ENCODE results near the gene RNPS1.
"Not testable (repeated sequence)": the region's sequence is repeated elsewhere in the genome, so short reads cannot be mapped to it uniquely, and the experiment has no call there.

The RNPS1 gene

DNA sequence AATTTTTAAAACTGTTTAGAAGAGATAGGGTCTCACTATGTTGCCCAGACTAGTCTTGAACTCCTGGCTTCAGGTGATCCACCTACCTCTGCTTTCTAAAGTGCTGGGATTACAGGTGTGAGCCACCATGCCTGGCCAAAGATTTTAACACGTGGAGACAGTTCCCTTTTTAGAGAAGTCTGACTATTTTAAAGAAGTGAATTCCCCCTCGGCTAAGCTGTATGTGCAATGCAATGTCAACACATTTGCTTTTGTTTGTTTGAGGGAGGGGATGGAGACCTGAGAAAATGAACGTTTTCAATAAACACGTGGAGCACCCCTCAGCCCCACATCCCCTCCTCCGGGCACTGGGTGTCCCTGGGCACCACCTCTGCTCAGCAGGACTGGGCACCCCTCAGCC lies 14.3 kb upstream of the RNPS1 start:
- DNase-seq: no peak

DNA sequence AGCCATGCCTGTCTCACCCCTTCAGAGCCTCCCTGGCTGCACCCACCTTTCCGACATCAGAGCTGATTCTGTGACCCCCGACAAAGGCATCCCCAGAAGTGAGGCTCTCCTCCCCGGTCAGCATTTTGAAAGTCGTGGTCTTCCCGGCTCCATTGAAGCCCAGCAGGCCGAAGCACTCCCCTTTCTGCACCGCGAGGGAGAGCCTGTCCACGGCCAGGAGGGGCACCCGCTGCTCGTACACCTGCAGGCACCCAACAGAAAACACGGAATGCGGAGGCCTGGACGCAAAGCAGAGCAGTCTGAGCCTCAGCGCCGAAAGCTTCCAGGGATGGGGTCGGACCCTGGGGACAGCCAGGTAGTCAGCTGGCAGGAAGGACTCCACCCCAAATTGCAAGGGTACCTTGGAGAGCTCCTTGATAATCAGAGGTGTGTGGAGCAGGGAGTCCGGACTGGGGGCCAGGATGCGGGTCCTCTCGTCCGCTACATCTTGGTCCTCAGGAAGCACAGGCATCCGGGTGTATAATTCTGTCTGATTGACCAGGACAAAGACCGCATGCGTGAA lies 13.1 kb upstream of the RNPS1 start:
- no peak for DNase-seq

DNA sequence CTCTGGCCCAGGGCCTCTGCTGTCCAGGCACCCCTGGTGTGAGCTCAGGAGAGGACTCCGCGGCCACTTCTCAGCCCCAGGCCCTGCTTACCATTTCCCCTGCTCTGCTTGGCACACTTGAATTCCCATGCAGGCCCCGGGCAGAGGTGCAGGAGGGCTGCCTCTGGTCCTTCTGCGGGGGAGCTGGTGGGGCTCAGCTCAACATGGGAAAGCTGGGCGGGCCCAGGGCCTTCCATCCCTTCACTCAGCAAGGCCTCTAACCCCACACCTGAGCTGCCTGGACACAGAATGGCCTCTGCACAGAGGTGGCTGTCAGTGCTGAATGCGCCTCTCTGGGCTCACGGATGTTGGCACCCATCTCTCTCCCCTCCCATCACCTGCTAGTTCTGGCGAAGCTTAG lies 12.5 kb upstream of the RNPS1 start:
- DNase-seq: no peak

DNA sequence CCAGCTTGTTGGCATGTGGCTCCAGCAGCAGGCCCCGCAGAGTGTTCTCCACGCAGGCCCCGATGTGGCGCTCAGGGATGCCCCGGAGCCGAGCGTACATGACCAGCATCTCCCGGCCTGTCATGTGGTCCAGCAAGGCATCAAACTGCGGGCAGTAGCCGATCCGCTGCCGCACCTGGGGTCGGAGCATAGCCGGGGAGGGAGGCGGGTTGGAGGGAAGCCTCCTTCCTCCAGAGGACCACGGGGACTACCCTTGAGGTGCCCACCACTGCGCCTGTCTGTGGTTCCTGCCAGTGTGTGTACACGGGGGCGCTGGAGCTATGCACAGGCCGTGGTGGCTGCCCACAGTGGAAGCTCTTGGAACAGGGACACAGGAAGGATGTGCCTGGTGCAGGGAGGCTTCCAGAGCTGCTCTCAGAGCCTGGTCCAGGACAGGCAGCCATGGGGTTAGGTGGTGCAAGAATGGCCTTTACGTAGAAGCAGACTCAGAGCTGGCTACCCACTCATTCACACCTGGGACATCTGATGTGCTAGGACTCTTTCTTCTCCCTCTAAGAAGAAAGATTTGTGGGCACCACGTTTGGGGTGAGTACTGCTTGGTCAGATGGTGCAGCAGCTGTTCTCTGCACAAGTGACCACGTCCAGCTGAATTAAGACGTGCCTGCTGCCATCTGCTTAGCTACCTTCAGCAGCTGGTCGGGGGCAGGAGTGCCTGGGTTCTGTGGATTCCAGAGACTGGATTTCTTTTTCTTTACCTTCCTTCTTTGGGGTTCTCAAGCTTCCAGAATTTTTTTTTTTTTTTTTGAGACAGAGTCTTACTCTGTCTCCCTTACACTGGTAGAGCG lies 11.3 kb upstream of the RNPS1 start:
- no peak for DNase-seq

DNA sequence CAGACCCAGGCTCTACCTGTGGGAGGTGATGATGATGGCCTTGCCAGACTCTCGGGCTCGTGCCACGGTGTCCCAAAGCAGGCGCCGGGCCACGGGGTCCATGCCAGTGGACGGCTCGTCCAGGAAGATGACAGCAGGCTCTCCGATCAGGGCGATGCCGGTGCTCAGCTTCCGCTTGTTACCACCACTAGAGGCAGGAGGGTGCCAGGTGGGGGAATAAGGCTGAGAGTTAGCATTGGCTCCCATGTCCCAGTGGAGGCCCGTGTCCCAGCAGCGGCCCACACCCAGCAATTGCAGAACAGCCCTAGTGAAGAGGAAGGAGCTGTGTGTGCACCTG lies 10.3 kb upstream of the RNPS1 start:
- DNase-seq: no peak

DNA sequence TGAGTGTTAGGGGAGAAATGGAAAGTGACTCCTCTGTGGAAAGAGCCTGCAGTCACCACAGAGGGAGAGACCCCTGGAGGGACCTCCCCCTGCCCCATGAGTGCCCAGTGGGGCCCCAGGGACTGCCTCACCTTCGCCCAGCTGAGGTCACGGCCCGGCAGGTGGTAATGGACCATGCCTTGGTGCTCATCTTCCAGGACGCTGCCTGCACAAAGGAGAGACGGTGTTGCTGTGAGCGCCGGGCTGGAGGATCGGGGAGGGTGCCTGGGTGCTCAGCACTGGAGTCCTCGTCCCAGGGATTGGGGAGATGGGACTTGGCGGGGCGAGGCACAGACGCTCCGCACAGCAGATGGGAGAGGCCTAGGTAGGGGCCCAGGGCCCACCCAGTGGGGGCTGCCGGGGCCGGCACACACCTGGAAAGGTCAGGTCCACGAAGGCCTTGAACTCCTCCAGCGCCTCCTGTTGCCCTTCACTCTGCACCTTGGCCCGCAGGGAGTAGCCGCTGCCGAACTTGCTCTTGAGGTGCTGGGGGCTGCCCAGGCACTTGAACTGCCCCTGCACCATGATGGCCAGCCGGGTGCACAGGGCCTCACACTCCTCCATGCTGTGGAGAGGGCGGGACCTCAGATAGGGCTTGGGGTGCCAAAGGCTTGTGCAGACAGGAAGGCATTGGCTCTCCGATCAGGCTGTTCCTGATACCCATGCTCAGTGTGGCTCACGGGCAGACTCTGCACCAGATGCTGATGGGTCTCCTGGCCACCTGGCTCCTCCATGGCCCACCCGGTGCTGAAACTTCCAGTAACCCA lies 9.7 kb upstream of the RNPS1 start:
- no peak for DNase-seq

DNA sequence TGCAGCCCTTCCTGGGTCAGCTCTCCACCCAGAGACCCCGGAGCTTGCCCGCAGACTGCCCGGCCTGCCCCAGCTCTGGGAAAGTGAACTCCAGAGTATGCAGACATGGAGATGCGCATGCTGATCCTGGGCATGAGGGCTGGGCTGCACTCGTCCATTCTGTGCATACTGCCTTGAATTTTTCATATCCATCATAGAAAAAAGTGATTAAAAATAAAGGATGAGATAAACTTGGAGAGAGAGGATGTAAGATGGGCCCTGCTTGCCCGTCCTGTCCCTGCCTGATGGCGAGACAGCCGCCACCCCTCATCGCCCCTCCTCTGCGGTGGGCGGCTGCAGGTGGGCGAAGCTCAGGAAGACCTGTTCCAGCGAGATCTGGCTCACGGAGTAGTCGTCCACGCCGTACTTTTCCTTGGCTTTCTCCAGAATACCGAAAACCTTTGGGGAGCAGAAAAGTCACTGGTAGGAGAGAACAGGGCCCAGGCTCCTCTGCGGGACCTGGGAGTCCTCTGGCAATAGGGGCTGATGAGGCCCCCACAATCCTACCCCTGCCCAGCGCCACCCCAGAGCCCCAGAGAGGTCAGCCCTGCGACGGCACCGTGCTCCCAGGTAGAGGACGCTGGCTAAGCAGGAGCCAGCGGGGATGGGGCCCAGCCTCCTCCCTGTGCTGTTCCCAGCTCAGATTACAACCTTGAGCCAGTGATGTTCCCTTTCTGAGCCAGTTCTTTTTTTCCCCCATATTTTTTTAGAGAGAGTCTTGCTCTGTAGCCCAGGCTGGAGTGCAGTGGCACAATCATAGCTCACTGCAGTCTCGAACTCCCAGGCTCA lies 8.7 kb upstream of the RNPS1 start:
- DNase-seq: no peak

DNA sequence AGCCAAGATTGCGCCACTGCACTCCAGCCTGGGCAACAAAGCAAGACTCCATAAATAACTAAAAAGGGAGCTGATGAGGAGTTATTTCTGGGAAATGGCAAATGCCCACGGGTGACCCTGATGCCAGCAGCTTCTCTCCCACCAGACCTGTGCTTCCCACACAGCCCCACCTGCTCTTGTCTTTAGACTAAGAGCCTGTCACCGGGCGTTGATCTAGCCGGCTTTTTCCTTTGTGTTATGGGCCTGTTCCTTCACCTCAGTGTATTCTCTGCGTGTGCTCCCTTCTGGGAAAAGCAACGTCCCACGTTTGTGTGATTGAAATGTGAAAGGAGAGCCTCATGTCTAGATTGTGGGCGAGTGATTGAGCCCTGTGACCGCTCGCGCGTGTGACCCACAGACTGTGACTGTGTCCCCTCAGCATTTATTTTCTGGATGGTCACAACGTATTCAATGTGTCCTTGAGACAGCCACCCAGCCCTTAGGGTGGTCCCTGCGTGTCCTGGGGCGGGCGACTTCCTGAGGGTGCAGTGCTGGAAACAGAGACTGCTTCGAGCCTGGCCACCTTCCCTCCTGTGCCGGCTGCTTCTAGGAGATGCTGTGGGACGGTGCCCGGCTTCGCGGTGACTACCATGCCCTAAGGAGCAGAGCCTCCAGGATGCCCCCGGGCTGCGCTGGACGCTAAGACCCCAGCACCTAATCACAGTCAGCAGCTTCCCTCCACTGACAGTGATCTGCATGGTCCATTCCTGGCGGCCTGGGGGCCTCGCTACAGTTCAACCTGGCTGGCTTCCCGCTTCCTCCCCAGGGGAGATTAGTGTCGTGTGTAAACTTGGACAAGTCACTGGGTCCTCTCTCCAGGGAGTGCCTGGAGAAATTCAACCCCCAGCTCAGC lies 7.8 kb upstream of the RNPS1 start:
- DNase-seq: no peak

DNA sequence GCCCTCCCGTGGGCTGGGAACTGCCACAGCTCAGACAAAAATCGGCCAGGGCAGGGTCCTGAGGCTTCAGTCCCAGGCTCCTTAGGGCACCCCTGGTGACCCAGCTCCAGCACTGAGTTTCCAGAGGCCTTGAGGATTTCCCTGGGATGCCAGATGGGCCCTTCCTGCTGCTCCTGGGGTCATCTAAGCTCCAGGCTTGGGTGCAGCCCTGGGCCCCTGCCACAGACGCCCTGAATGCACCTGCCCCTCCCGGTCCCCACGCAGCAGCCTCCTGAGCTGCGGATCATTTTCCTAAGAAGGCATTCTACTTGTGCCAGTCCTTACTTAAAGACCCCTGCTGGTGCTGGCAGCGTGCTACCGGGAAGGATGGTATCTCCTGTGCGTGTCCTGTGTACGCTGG lies 6.0 kb upstream of the RNPS1 start:
- DNase-seq: no peak

DNA sequence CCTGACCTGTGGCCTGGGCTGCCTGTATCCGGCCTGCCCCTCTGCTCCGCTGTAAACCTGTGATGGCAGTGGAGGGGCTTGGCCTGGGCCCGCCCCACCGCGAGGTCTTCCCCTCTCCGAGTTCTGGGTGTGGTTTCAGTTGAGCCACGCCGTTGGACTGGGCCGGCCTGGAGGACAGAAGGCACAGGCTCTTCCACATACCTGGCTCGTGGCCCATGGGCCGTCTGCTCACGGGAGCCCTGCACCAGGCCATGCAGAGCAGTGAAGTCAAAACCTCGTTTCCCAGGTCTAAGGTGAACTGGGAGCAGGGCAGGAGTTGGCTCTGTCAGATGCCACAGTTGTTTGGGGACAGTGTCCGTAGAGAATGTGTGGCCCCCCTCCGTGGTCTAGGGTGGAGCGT lies 5.6 kb upstream of the RNPS1 start:
- no peak for DNase-seq

DNA sequence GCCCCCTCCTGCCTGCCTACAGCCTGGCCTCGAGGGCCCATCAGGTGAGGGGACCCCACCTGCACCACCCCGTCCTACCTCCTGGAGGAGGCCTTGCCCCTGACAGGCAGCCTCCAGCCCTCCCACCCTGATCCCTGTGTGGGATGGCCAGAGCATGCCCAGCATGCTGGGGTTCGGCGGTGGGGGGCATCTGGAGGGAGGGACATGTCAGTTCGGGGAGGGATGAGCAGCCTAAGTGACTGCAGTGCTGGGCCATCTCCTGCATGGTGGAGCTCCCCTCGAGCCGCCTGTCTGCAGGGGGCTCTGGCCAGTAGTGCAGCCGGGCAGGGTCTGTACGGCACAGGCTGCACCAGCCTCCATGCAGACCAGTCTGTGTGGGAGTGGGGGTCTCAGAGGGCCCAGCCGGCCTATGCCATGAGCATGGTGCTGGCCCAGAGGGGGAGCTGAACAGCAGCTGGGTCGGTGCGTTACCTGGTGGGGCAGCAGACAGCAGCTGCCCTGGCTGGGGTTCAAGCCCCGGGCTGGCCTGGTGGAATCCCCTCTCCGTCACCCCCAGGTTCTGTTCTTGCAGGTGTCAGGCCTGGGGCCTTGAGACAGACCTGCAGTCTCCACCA lies 4.0 kb upstream of the RNPS1 start:
- DNase-seq: no peak

DNA sequence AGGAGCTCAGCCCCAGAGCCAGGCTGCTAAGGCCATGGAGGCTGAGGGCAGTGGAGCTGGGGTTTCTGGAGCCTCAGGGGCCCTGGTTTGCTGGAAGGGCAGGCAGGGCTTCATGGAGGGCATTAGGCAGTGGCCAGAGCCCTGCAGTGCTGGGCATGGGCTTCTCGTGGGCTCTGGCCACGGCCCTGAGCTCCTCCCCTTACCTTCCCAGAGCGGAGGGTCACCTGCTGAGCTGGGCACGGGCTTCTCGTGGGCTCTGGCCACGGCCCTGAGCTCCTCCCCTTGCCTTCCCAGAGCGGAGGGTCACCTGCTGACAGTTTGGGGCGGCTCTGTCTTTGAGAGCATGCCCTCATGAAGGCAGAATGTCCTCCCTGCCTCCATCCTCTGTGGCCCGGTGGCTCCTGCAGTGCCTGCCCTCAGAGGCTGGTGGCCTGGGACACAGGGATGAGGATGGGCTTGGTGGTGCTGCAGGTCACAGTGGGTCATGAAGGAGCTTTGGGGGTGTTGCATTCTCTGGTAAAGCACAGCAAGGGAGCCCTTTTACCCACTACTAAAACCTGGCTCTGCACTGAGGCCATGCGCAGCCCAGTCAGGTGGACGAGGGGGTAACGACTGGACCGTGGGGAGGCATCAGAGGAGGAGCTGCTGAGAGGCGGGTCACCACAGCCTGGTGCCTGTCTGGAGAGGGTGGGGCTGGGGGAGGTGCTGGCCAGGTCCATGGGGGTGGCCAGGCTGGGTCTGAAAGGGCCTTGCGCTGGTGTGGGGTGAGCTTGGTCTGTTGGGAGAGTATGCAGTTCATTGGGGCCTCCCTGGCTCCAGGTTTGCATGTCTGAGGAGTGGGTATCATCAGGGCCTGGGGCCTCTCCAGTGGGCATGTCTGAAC lies 2.9 kb upstream of the RNPS1 start:
- DNase-seq: no peak

DNA sequence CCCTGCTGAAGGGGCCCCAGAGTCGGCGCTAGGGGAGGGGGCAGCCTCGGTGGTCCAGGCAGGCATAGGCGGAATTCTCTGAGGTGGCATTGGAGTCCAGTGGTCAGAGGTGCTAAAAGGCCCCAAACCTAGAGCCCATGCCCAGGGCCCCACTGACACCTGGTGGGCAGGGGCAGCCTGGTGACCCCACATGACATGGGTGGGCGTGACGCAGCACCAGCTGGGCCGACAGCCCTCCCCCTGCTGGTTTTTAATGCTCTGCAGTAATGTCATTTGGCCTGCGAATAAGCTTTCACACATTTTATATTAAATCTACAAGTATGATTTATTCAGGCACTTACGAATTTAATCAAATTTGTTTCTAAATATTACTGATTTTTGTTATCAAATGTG lies 2.1 kb upstream of the RNPS1 start:
- DNase-seq: no peak

DNA sequence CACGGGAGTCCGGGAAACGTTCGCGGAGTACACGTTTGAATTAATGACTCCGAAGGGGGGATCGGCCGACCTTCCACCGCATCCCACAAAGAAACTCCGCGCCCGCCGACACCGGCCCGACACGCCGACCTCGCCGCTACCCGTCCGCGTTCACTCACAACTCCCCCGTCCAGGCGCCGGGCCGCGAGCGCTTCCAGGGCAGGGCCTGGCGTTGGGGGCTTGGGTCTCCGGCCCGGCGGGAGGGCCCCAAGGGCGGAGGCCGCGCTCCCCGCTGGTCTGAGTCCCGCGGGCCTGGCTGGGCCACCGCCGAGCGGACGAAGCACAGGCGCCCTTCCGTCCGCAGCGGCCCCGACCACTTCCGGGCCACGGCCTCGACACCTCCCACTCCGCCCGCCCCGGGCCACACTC lies 417 bp downstream of the RNPS1 start:
- DNase-seq: not testable (repeated sequence)

DNA sequence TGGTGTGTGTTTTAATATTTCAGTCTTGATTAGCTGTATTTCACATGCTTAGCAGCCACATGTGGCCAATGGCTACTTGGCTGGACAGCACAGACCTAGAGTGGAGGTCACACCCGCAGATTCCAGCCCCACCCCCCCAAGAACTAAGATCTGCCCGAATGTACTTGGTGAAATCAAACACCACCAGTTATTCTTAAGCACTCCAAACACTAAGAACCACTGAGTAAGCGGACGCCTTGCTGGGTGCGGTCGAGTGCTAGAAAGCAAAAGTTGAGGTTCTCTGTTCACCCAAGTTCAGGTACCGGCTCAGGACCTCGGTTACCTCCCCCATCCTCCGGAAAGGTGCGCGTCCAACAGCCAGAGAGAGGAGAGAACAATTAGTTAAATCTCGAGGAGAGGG lies 1.0 kb downstream of the RNPS1 start:
- peak; percentile 25 for DNase-seq

DNA sequence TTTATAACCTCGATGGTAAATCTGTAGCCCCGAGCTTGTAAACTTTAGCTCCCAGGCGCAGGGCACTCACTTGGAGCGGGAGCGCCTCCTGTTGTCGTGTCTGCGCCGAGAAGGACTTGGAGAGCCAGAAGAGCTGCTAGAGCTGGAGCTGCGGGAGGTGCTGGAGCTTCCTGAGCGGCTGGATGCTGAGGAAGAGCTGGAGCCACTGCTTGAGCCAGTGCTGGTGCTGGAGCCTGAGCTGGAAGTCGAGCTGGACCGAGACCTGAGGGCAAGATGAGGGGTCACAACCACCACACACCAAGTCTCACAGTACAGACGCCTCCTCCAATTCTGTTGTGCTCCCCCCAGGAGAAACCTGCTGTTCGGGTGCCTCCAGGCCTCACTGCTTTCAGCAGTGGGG lies 4.9 kb downstream of the RNPS1 start:
- DNase-seq: not testable (repeated sequence)

DNA sequence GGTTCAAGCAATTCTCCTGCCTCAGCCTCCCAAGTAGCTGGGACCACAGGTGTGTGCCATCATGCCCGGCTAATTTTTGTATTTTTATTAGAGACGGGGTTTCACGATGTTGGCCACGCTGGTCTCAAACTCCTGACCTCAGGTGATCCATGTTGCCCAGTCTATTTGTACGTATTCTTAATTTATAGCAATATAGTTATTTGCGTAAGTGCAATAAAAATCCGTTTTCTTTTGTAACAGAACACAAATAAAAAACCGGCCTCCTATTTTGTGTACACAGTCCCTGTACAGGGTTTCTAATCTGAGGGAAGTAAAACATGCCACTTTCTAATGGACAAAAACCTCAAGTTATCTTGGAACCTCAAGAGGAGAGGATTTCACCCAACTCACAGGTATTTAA lies 7.7 kb downstream of the RNPS1 start:
- DNase-seq: no peak

DNA sequence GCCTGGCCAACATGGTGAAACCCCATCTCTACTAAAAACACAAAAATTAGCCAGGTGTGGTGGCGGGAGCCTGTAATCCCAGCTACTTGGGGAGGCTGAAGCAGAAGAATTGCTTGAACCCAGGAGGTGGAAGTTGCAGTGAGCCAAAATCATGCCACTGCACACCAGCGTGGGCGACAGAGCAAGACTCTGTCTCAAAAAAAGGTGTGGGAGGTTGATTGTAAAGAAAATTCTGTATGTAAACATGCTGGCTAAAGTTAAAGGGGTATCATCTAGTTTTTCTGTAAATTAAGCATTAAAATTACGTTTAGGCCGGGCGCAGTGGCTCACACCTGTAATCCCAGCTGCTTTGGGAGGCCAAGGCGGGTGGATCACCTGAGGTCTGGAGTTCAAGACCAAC lies 9.4 kb downstream of the RNPS1 start:
- not testable (repeated sequence) for DNase-seq

DNA sequence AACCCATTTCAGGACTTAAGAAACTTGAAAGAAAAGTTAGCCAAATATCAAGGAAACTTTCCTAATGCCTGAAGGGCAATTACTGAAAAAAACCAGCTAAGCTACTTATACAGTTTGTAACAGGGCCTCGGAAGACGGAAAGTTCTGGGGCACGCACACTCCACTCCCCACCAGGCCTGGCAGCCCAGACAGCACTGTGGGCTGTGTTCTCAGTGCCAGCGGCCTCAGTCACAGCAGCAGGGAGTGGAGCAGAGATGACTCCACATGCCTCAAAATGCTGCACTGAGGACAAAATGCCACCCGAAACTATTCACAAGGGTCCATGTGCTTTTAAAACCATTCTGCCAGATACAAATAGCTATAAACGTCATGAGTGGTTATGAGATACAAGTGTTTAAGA lies 10.2 kb downstream of the RNPS1 start:
- DNase-seq: no peak

DNA sequence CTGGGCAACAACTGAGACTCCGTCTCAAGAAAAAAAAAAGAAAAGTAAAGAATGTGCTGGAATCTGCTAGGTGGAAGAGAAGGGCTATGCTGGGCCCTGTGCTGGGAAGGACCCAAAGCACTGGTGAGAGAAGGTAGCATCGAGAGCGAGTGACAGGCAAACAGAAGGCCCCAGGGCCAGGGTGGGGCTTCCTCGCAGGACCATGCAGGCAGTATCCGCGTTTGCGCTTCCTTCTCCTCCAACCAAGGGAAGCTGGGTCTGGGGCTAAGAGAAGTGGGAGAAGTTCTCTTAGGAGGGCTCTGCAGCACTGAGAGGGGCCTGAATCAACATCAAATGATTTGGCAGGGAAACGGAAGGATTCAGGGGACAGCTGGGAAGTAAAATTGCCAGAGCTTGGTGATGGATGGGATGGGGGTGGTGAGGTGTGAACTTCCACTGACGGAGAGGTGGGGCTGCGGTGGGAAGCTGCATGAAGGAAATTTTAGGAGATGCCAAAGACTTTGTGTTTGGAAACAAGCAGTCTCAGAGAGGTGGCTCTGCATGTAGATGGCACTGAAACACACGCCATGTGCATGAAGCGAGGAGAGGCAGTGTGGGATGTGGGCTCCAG lies 11.3 kb downstream of the RNPS1 start:
- DNase-seq: no peak
